ENCODE data around the gene METTL14. TPM values are rescaled to one million over a fixed set of nuclear protein-coding genes. Genes with fewer than 3 reads are reported as not detected.

METTL14 gene
- total RNA-seq, 1 experiment from 2014 or later, result 22.4 TPM

DNA sequence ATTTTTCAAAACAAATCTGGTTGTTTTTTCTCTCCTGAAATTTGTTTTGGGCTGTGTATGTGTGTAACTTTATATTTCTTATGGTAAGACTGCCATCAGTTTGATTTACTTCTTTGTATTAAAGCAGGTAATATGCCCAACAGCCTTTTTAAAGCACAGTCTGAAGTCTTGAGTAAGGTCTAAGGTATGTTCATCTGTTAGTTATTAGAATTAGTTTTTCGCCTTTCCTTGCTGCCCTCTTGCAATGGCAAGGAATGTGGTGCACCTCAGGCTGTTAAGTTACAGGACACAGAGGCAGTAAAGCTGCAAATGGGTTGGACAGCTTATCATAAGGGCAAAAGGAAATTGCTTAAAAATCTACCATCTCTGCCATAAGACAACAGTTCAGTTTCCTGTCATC is 71.8 kb downstream of the METTL14 start:
- no peaks in the 10 kb centered on the region for H3K36me3 ChIP-seq (ENCODE audit: control insufficient read depth, insufficient read depth, low read length)
- BruUV-seq (replicated peaks), result no TSS peak

DNA sequence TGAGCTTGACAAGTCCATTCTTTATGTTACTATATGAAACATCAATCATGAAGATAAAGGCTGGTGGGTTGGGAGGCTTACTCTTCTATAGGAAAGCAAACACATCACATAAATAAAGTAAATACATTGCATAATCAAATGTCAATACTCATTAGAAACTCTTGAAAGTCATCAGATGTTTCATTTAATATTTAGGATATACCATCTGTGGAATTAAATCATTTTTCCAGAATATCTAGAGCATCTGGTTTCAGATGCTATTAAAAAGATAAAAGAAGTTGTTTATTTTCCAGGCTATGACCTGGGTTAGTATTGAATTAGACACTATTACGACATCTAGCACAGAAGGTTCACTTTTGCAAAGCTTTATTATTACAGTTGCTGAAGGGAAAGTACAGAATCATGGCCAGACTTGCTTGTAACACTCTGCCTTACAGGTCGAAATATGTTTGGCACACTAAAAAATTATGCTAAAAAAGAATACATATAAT is 72.6 kb downstream of the METTL14 start:
- no peaks in the 10 kb centered on the region for H3K9me3 ChIP-seq (ENCODE audit: control insufficient read depth, insufficient read depth, low read depth, low read length)
- no TSS peak for BruUV-seq (replicated peaks)
- POLR2A ChIA-PET, result interaction anchor here (0.7 kb wide), 1 partner anchor 235 kb away, joined by 3 read pairs; no protein-coding TSS in a partner anchor
- no peaks in the 10 kb centered on the region for H3K27me3 ChIP-seq (ENCODE audit: control insufficient read depth, insufficient read depth, low read length)
- no peak overlapping the region for H3K4me3 ChIP-seq (ENCODE audit: low read depth in 2 of 2, low read length in 2 of 2)
- no peak for ATAC-seq
- no peaks in the 10 kb centered on the region; the same call in 1 of the 2 replicates for H3K4me1 ChIP-seq (ENCODE audit: control insufficient read depth, insufficient read depth, low read length)
- H3K36me3 ChIP-seq (ENCODE audit: control insufficient read depth, insufficient read depth, low read length), result no peaks in the 10 kb centered on the region
- CTCF ChIA-PET, result no interaction called here
- TF ChIP-seq TCF7L2 (IDR thresholded peaks at IDR 0.05; ENCODE audit: low read depth, low read length) (no peak), SIN3A (IDR thresholded peaks at IDR 0.05; ENCODE audit: borderline replicate concordance, insufficient read depth, low read depth, low read length) (no peak), POLR2AphosphoS5 (IDR thresholded peaks at IDR 0.05; ENCODE audit: low read depth, low read length) (no peak)
- TF ChIP-seq, protein P1, sequence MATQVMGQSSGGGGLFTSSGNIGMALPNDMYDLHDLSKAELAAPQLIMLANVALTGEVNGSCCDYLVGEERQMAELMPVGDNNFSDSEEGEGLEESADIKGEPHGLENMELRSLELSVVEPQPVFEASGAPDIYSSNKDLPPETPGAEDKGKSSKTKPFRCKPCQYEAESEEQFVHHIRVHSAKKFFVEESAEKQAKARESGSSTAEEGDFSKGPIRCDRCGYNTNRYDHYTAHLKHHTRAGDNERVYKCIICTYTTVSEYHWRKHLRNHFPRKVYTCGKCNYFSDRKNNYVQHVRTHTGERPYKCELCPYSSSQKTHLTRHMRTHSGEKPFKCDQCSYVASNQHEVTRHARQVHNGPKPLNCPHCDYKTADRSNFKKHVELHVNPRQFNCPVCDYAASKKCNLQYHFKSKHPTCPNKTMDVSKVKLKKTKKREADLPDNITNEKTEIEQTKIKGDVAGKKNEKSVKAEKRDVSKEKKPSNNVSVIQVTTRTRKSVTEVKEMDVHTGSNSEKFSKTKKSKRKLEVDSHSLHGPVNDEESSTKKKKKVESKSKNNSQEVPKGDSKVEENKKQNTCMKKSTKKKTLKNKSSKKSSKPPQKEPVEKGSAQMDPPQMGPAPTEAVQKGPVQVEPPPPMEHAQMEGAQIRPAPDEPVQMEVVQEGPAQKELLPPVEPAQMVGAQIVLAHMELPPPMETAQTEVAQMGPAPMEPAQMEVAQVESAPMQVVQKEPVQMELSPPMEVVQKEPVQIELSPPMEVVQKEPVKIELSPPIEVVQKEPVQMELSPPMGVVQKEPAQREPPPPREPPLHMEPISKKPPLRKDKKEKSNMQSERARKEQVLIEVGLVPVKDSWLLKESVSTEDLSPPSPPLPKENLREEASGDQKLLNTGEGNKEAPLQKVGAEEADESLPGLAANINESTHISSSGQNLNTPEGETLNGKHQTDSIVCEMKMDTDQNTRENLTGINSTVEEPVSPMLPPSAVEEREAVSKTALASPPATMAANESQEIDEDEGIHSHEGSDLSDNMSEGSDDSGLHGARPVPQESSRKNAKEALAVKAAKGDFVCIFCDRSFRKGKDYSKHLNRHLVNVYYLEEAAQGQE (IDR thresholded peaks at IDR 0.05; ENCODE audit: insufficient read depth in 1 of 2, low read depth in 2 of 2, low read length in 1 of 2), result no peak
- TF ChIP-seq, protein P2, sequence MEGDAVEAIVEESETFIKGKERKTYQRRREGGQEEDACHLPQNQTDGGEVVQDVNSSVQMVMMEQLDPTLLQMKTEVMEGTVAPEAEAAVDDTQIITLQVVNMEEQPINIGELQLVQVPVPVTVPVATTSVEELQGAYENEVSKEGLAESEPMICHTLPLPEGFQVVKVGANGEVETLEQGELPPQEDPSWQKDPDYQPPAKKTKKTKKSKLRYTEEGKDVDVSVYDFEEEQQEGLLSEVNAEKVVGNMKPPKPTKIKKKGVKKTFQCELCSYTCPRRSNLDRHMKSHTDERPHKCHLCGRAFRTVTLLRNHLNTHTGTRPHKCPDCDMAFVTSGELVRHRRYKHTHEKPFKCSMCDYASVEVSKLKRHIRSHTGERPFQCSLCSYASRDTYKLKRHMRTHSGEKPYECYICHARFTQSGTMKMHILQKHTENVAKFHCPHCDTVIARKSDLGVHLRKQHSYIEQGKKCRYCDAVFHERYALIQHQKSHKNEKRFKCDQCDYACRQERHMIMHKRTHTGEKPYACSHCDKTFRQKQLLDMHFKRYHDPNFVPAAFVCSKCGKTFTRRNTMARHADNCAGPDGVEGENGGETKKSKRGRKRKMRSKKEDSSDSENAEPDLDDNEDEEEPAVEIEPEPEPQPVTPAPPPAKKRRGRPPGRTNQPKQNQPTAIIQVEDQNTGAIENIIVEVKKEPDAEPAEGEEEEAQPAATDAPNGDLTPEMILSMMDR (IDR thresholded peaks at IDR 0.05), result no peak
- intact Hi-C loops (cut with micrococcal nuclease; ENCODE audit: unreplicated experiment), result no loop called here
- DNase-seq (ENCODE audit: low read depth, low spot score), result no peak
- in situ Hi-C loops (cut with HindIII; ENCODE audit: low pct_unique_long_range_greater_than_20kb, low sequenced_read_pairs), result no loop called here
- no peak overlapping the region for H3K27ac ChIP-seq (ENCODE audit: low read length)

More for the DNA sequence above, 71.8 kb downstream of the METTL14 start:
- no peaks in the 10 kb centered on the region for H3K27me3 ChIP-seq (ENCODE audit: control insufficient read depth, insufficient read depth, low read length)
- TF ChIP-seq TCF7L2 (IDR thresholded peaks at IDR 0.05; ENCODE audit: low read depth, low read length) (no peak), POLR2AphosphoS5 (IDR thresholded peaks at IDR 0.05; ENCODE audit: low read depth, low read length) (no peak), SIN3A (IDR thresholded peaks at IDR 0.05; ENCODE audit: borderline replicate concordance, insufficient read depth, low read depth, low read length) (no peak)
- TF ChIP-seq, protein P2 (IDR thresholded peaks at IDR 0.05), result no peak
- TF ChIP-seq, protein P1 (IDR thresholded peaks at IDR 0.05; ENCODE audit: insufficient read depth in 1 of 2, low read depth in 2 of 2, low read length in 1 of 2), result no peak
- no peak overlapping the region for H3K27ac ChIP-seq (ENCODE audit: low read length)
- in situ Hi-C loops (cut with HindIII; ENCODE audit: low pct_unique_long_range_greater_than_20kb, low sequenced_read_pairs), result no loop called here
- no peaks in the 10 kb centered on the region for H3K9me3 ChIP-seq (ENCODE audit: control insufficient read depth, insufficient read depth, low read depth, low read length)
- POLR2A ChIA-PET, result no interaction called here
- DNase-seq (ENCODE audit: low read depth, low spot score) (no peak), ATAC-seq (no peak)
- CTCF ChIA-PET, result no interaction called here
- H3K4me3 ChIP-seq (ENCODE audit: low read depth in 2 of 2, low read length in 2 of 2), result no peak overlapping the region
- H3K4me1 ChIP-seq (ENCODE audit: control insufficient read depth, insufficient read depth, low read length), result no peaks in the 10 kb centered on the region; the same call in 1 of the 2 replicates
- intact Hi-C loops (cut with micrococcal nuclease; ENCODE audit: unreplicated experiment), result no loop called here

Data from Panc1 (cell line).